HepG2 (cell line): ENCODE measurements around the gene ECSCR. TPM values are rescaled to one million over a fixed set of nuclear protein-coding genes. Genes with fewer than 3 reads are reported as not detected.

ENCODE experiments used
- CCAR2 ChIP-seq: fragments of 200-400 bp; formaldehyde crosslinking; optimal IDR thresholded peaks from 2 replicates; pipeline ENCODE3; 2018; ENCODE audit warnings: low read depth, mild to moderate bottlenecking, low read length, moderate library complexity
- CHD4 ChIP-seq: fragments of 200-600 bp; sonication (generic); IDR thresholded peaks from 2 replicates; pipeline ENCODE4 v1.7.0; 2017; ENCODE audit warnings: mild to moderate bottlenecking, low read length, borderline replicate concordance
- EP300 ChIP-seq, 3 experiments: sonication (generic) in 1 of 3; formaldehyde crosslinking in 1 of 3; IDR thresholded peaks; 2 replicates each; pipeline versions ENCODE4 v1.5.1 to v1.6.1; 2011 to 2020; ENCODE audit warnings: low read depth in 2 of 3, low read length in 2 of 3, borderline replicate concordance in 1 of 3, improper control_type of control experiment in 1 of 3, mild to moderate bottlenecking in 1 of 3, missing genetic modification reagents in 1 of 3, moderate library complexity in 1 of 3
- HDAC1 ChIP-seq: sonication (generic); formaldehyde crosslinking; IDR thresholded peaks from 2 replicates; pipeline ENCODE4 v1.5.1; 2020; ENCODE audit warnings: mild to moderate bottlenecking, missing genetic modification reagents
- NFRKB ChIP-seq: fragments of 450-650 bp; IDR thresholded peaks from 2 replicates; pipeline ENCODE4 v1.6.1; 2017
- RNF219 ChIP-seq: sonication (generic); formaldehyde crosslinking; IDR thresholded peaks from 2 replicates; pipeline ENCODE4 v1.5.0; 2020; ENCODE audit warnings: mild to moderate bottlenecking, missing genetic modification reagents
- SNAPC4 ChIP-seq: sonication (generic); formaldehyde crosslinking; IDR thresholded peaks from 2 replicates; pipeline ENCODE4 v1.4.0; 2020; ENCODE audit warnings: mild to moderate bottlenecking, missing genetic modification reagents
- TBX2 ChIP-seq: sonication (generic); formaldehyde crosslinking; IDR thresholded peaks from 2 replicates; pipeline ENCODE4 v1.5.0; 2020; ENCODE audit warnings: missing genetic modification reagents, mild to moderate bottlenecking, borderline replicate concordance
- UBTF ChIP-seq: sonication (generic); formaldehyde crosslinking; IDR thresholded peaks from 2 replicates; pipeline ENCODE4 v1.4.0; 2020; ENCODE audit warnings: mild to moderate bottlenecking, missing genetic modification reagents
- ZBTB1 ChIP-seq: sonication (generic); formaldehyde crosslinking; IDR thresholded peaks from 2 replicates; pipeline ENCODE4 v1.4.0; 2020; ENCODE audit warnings: missing genetic modification reagents, borderline replicate concordance
- ZKSCAN8 ChIP-seq: IDR thresholded peaks from 2 replicates; pipeline ENCODE4 v1.6.1; 2016; ENCODE audit warnings: borderline replicate concordance, missing genetic modification reagents, missing compliant biosample characterization
- ZNF160 ChIP-seq: sonication (generic); formaldehyde crosslinking; IDR thresholded peaks from 2 replicates; pipeline ENCODE4 v1.8.0; 2022; ENCODE audit warnings: mild to moderate bottlenecking, inconsistent platforms, missing genetic modification reagents
- ZNF430 ChIP-seq: sonication (generic); formaldehyde crosslinking; IDR thresholded peaks from 2 replicates; pipeline ENCODE4 v1.9.0; 2021; ENCODE audit warnings: mild to moderate bottlenecking, missing genetic modification reagents
- ZNF589 ChIP-seq: sonication (generic); formaldehyde crosslinking; conservative IDR thresholded peaks from 2 replicates; pipeline ENCODE4 v1.8.0; 2022; ENCODE audit warnings: mild to moderate bottlenecking, moderate library complexity, missing genetic modification reagents
- ZNF740 ChIP-seq: sonication (generic); formaldehyde crosslinking; IDR thresholded peaks from 2 replicates; pipeline ENCODE4 v1.4.0; 2020; ENCODE audit warnings: missing genetic modification reagents
- ZNF747 ChIP-seq: sonication (generic); formaldehyde crosslinking; IDR thresholded peaks from 2 replicates; pipeline ENCODE4 v1.8.1; 2023; ENCODE audit warnings: missing genetic modification reagents, mild to moderate bottlenecking, borderline replicate concordance
- ZNF781 ChIP-seq: sonication (generic); formaldehyde crosslinking; IDR thresholded peaks from 2 replicates; pipeline ENCODE4 v1.5.1; 2020; ENCODE audit warnings: borderline replicate concordance, mild to moderate bottlenecking, missing genetic modification reagents; ENCODE audit errors: not compliant biosample characterization
- ZZZ3 ChIP-seq: sonication (generic); formaldehyde crosslinking; IDR thresholded peaks from 2 replicates; pipeline ENCODE4 v1.4.0; 2020; ENCODE audit warnings: missing genetic modification reagents, mild to moderate bottlenecking, borderline replicate concordance
- polyA plus RNA-seq, 8 experiments: library from polyadenylated mRNA; depleted of rRNA in 3 of 8; stranded (reverse) in 7 of 8; unstranded in 1 of 8; fragments of >200 nt; fragmentation: Illumina TruSeq in 4 of 8; extraction: Trizol in 4 of 8; gene quantifications; 2 replicates each; pipeline versions ENCODE4 v1.2.1 to v1.2.3, GENCODE V29; 2011 to 2016; ENCODE audit warnings: low read depth in 4 of 8, missing spikeins in 1 of 8, mixed read lengths in 1 of 8; ENCODE audit not compliant: insufficient read depth in 1 of 8
- total RNA-seq, 5 experiments: library from RNA; depleted of rRNA; stranded (reverse); fragments of >200 nt; fragmentation: Illumina TruSeq; extraction: Trizol; gene quantifications; 2 replicates each; pipeline ENCODE4 v1.2.3, GENCODE V29; 2016; ENCODE audit warnings: low read depth in 1 of 5
- TF ChIP-seq, protein P1 (sequence below): sonication (generic); formaldehyde crosslinking; IDR thresholded peaks from 2 replicates; pipeline ENCODE4 v1.4.0; 2020; ENCODE audit warnings: mild to moderate bottlenecking, missing genetic modification reagents

The ECSCR gene
- total and polyA plus RNA-seq, 2 of the 13 experiments (the other 11 are each of a cell fraction or from before 2014, with no cell fraction given): 0.18 TPM; not detected in 1

DNA sequence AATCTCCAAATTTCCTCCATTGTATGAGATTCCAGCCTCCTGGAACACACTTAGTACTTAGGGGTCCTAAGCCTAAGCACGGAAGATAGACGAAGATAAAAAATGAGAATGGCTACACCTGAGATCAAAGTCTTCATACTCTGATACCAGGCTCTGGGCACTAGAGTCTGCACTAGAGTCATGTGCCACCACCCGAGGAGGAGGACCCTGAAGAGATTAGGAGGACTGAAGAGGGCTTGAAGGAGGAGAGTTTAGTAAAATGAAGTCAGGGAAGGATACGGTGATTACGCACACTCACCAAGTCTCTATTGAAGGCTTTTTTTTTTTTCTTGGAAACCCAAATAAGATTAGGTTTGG lies 58.1 kb downstream of the ECSCR start (continued):
- no peak for TF ChIP-seq EP300 (IDR thresholded peaks at IDR 0.05; ENCODE audit: low read depth in 2 of 2, low read length in 2 of 2)
- TF ChIP-seq EP300 (CRISPR knock-in tag; IDR thresholded peaks at IDR 0.05; ENCODE audit: borderline replicate concordance): no peak
- no peak for TF ChIP-seq ZNF781 (CRISPR knock-in tag)
- TF ChIP-seq ZKSCAN8: no peak
- TF ChIP-seq ZNF160: no peak
- no peak for TF ChIP-seq CCAR2
- TF ChIP-seq NFRKB: no peak
- TF ChIP-seq CHD4: no peak
- TF ChIP-seq ZZZ3 (CRISPR knock-in tag): no peak
- TF ChIP-seq RNF219: 0 out of 2 replicates have a peak, but pooled peaks have one; percentile 11
- TF ChIP-seq, protein P1, sequence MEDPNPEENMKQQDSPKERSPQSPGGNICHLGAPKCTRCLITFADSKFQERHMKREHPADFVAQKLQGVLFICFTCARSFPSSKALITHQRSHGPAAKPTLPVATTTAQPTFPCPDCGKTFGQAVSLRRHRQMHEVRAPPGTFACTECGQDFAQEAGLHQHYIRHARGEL: no peak
- 0 out of 2 replicates have a peak, but pooled peaks have one; percentile 7 for TF ChIP-seq TBX2
- no peak for TF ChIP-seq ZBTB1 (CRISPR knock-in tag)
- TF ChIP-seq ZNF589 (CRISPR knock-in tag): 0 out of 2 replicates have a peak, but pooled peaks have one; percentile 22
- TF ChIP-seq UBTF (CRISPR knock-in tag): peak; percentile 17; the same call in 1 of the 2 replicates
- no peak for TF ChIP-seq SNAPC4 (CRISPR knock-in tag)
- no peak for TF ChIP-seq ZNF740
- TF ChIP-seq ZNF430 (CRISPR knock-in tag): no peak
- no peak for TF ChIP-seq ZNF747 (CRISPR knock-in tag)
- no peak for TF ChIP-seq HDAC1
